Activated CD8-positive, alpha-beta memory T cell treated with anti-CD3 and anti-CD28 coated beads for 48 hours (primary cell): ENCODE data around the gene CTNND2.
"Not testable (repeated sequence)": the region's sequence is repeated elsewhere in the genome, so short reads cannot be mapped to it uniquely, and the experiment has no call there.

Source experiments
- DNase-seq, 3 experiments: peaks; one replicate each; pipeline ENCODE4 v3.0.0-alpha.2; 2020; ENCODE audit warnings: low read depth in 2 of 3, low spot score in 2 of 3

CTNND2 gene

DNA sequence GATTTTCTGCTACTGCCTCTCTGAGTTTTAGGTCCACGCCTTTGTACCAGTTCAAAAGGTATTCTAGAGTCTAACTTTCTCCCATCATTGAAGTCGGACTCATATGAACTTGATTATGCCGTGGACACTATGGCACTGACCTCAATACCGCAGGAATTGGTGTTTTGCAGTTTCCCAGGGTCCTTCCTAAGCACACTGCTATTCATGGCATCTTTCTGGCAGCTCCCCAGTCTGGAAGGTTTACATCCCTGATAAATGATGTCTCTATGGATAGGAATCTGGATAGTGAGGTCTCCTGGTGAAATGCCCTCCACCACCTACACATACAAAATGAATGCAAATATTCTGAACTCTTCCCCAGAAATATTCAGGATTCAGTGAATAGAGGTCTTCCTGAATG is 422.2 kb downstream of the CTNND2 start:
- no peak for DNase-seq

DNA sequence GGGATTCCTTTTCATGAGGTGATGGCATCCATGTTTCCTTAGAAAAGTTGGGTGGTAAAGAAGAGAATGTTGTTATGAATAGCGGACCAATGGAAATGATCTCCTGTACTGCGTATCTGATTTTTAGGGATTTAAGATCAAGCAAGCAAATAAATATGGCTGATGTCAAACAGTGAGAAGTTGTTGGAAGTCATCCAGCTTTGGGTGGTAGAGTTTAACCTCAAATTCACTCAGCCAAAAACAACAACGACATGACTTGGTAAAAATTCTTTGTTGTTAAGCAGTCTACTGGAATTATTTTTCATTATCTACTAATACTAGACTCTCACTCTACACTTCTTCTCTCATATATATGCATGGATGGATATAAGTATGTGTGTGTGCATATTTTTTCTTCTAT is 426.5 kb downstream of the CTNND2 start:
- DNase-seq: no peak

DNA sequence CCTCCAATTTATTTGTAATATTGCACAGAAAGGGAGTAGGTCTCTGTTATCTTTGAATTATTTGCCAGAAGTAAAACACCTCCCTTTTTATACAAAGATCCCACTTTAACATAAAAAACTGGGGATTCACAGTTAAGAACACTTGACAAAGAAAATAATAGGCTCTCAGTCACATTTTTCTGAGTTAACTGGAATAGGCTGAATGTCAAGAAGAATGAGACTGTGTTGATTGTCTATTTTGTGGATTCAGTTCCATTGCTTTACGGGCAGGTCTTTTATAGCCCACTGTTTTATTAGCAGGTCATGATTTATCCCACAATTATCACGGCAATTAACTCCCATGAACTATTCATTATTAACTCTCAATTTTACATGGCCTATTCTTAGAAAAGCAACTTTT is 427.4 kb downstream of the CTNND2 start:
- no peak for DNase-seq

DNA sequence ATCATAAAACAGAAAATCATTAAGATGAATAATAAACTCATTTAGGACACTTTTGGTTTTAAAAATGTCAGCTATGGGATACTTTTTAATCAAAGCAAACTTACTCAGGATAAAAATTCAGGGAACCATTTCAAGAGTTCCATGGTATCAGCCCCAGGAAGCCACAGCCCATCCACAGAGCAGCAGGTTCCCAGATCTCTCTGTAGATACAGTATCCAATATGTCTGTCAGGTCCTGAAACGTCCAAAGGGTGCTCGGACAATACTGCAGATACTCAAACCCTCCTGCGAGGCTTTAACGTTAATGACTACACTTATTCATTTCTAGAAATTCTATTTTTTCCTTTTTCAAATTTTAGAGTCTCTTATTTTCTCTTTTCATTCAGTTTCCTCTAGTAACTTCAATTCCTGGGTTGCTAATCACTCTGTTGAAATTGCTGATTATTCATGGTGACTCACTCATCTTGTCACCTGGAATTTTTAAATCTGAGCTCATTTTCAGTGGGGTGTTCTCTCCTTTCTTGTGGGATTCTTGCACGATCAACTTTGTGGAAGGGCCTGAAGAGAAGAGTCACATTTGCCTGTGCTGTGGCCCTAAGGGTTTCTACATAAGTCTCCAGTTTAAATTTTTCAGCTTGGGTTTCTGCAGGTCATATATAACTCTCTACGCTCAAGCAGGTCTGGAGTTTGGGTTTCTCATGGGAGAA is 435.8 kb downstream of the CTNND2 start:
- no peak for DNase-seq

DNA sequence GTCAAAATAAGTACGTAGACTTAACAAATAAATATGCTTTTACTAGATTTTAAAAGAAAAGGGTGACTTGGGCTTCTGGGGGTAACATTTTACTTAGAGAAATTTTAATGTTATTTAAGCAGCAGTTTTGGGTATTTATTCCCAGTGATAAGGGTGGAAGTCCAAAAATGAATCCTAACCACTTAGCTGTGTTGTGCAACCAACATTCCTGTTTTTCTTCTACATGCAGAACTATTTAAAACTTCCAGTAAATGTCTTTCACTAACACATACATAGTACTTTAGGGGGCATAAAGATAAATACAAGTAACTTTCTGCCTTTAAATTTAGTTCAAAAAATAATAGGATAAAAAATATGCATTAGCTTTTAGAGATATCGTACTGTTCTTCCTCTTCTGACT is 436.7 kb downstream of the CTNND2 start:
- DNase-seq: no peak

DNA sequence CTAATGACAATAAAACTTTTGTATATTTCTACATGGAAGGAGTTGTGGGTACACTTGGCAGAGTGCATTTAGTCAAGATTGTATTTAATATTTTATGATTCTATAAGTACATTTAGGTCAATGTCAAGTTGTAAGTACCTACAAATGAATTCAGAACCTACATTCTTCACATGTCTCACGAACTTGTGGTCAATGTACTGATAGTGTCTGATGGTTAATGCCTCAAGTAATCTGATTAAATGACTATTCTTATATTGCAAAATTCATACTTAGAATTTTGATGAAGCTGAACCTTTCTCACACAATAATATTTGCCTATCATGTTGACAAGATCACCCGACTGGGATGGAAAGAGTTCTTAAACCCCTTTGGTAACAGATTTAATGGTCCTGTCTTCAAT is 444.5 kb downstream of the CTNND2 start:
- DNase-seq: no peak

DNA sequence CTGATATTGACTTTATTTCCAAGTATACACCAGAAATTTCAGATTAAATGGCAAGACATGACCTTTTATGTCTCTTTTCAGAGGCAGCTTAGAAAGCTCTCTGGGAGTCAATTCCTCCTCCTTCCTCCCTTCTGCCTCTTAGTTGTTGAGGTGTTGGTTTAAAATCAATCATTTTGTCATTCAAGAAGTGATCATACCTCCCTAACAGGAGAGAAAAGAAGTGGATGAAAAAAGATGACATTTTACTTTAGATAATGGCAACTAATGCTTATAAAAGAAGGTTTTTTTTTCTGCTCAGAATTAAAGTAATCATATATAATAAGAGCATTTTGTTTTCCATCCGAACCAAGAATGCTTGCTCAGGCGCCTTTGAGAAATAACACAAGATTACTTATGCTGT is 448.7 kb downstream of the CTNND2 start:
- DNase-seq: no peak

DNA sequence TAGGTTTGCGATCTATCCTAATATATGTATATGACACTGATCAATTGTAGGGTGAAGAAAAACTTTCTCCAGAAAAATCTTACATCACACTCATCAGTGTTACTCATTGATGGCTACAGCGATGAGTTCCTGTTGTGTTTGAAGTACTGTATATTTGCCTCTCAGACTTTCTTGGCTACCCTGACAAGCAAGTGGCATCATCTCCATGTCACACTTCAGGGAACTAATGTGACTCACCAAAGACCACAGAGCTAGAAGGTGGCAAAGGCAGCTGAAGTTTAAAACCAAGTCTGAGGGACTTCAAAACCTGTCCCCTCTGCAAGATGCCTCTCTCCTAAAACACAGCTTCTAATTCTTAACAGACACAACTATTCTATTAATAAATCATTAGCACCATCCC is 451.4 kb downstream of the CTNND2 start:
- DNase-seq: no peak

DNA sequence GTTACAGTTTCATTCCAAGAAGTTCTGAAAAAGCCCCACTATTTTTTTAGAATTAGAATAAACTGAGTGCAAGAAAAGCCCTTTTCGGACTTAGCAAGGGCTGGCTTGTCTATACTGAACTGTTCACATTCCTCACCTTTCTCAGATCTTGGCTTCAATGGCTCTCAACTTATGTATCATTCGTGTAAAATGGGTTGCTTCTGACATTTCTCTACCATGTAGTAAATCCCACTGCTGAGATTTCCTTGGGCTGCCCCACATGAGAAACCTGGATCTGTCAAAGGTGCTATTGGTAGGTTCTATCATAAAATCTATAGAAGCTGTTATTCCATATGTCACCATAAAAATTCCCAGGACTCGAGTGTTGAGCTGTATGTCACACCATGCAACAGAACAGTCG is 454.3 kb downstream of the CTNND2 start:
- DNase-seq: no peak

DNA sequence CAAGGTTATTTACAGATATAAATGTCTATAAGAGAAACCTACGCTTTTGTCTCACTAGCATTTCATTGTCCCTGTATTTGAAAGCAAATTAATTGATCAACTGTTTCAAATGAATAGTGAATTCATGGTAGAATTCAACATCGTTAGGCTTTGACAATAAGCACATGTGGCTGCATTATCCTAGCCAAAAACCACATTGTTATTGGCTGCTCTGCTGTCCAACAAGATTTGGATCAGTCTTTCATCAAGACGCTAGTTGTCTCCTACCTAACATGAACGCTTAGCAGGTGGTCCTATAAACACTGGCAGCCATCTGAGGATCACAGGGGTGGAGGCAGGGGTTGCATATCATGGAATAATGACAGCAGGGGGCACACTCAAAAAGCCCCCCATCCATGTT is 455.0 kb downstream of the CTNND2 start:
- no peak for DNase-seq

DNA sequence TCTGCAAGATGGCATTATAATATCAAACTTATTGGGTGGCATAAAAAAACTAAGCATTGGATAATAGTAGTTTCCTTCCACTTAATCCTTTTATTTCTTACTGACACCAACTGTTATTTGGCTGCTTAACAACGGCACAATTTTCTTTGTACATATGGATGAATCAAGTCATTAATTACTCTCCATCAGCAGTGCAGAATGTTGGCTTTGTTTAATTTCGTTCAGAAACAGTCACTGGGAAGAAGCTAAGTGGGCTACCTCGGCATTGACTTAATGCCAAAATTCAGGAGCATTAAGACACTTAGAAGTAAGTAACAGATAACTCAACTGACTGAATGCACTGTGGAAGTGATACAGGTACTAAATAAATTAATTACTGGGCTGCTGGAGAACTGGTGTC is 460.4 kb downstream of the CTNND2 start:
- DNase-seq: no peak

DNA sequence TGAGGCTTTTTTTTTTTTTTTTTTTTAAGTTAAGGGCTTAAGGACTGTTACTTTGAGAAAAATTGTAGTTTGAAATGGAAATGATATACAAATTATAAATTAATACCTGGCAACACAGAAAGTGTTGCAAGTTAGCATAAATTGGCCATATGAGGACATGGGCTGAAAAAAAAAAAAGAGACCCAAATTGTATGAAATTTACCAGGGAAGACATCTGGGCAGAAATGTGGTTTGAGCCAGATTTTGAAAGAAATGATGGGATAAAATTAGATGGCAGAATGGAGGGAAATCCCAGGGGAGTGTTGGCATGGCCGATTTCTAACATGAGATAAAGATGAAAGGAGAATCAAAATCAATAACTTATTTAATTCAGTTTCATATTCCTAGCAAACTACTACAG is 472.1 kb downstream of the CTNND2 start:
- DNase-seq: no peak

DNA sequence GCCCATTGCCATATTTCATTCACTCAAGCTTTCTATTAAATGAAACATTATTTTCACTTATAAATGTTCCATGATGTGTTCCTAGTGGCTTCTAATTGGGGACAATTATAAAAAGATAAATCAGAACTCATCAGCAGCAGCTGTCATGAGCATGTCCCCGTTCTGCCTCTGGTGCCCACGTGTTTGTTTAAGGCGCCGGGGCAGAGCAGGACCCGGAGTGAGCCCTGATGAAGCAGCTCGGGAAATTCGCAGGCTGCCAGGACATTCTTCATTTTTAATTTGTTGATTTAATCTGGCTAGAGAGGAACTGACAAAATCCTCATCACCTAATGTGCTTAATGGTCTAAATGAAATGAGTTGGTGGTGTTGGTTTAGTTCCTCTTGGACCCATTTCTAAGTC is 475.0 kb downstream of the CTNND2 start:
- DNase-seq: no peak

DNA sequence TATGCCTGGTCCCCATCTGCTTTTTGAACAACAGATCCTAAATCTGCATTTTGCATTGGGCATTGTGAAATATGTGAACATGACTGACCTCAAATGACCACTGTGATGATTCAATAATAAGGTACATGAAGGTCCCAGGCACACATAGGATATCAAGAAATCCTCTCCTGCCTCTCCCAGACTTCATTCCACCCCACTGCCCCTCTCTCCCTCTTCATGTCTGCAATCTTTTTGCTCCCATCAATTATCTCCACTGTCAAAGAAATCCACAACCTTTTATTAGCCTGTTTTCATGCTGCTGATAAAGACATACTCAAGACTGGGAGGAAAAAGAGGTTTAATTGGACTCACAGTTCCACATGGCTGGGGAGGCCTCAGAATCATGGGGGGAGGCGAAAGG is 476.7 kb downstream of the CTNND2 start:
- DNase-seq: no peak

DNA sequence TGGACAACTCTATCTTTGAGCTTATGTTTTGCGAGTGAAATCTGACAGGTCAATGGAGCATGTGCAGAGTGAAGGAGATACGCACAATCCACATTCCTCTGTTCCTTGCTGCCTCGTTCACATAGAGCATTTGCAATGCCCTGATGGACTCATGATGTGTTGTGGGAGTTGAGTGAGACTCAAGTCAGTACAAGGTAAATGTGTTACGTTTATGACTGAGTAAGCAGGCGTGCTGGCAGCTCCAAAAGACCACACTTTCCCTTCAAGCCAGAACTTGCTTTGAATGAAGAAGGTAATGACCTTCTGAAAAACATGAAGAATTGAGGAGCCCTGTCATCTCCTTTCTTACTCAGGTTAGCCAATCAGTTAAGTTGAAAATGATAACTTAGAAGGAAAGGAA is 477.8 kb downstream of the CTNND2 start:
- no peak for DNase-seq

DNA sequence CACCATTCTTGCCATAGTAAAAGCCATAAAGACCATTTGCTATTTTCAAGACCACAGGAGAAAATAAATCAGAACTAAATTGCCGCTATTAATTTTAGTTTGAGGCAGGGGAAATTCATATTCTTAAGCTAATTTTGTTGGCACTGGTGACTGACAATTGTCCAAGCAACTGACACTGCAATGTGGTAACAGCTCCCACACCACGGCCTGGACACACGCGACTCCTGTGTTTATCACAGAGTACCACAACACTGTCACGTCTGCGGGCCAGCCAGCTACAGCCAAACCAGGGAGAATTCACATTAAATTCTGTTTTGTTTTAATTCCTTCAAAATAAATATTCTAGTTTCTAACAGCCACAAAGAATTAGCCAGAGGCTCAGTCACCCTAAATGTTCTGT is 481.9 kb downstream of the CTNND2 start:
- DNase-seq: no peak

DNA sequence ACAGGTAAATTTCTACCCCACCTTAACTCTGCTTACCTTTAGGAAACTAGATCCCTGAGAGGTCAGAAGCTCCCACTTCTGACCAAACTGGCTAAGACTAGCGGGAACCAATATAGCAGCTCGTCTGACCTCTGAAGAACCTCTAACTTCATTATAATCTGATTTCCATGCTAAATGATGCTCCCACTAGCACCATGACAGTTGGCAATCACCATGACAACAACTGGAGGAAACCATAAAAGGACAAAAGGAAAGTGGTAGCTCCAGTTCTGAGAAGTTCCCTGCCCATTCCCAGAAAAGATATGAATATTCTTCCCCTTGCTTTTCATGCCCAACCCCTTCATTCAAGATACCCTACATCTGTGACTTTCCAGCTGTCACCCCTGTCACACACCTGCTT is 483.3 kb downstream of the CTNND2 start:
- DNase-seq: no peak

DNA sequence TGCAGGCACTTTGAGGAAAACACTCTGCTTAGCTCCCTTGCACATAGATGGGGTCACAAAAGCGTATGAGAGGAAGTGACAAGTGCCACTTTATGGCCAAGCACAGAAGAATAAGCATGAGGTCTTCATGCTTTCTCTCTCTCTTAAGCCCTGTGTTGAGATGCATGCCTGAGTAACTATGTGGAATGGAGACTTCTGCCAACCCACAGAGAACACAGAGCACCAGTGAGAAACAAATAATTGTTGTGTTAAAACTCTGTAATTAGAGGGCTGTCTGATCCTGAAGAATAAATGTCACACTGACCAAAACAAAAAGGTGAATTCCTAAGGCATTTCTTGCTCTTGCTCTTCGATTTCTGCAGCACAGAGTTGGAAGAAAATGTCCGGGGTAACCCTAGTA is 488.5 kb downstream of the CTNND2 start:
- DNase-seq: no peak

DNA sequence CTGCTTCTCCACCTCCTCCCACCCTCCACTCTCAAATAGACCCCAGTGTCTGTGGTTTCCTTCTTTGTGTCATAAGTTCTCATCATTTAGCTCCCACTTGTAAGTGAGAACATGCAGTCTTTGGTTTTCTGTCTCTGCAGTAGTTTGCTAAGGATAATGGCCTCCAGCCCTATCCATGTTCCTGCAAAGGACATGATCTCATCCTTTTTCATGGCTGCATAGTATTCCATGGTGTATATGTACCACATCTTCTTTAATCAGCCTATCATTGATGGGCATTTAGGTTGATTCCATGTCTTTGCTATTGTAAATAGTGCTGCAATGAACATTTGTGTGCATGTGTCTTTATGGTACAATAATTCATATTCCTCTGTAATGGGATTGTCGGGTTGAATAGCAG is 489.5 kb downstream of the CTNND2 start:
- not testable (repeated sequence) for DNase-seq

DNA sequence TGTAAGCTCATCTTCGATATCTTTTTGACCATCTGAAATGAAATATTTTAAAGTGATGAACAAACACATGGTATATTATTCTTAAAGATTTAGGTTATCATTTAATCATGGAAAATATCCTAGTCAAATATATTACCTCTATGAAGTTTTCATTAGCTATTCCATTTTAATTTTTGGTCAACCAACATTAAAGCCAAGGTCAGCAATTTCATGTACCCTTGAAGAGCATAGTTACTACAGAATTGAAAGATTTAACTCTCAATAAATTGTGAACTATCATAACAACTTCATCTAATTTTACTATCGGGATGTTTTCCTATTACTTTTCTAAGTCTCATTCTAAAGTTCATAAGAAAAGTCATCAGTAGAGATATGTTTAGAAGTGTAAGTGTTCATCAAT is 492.6 kb downstream of the CTNND2 start:
- DNase-seq: no peak

DNA sequence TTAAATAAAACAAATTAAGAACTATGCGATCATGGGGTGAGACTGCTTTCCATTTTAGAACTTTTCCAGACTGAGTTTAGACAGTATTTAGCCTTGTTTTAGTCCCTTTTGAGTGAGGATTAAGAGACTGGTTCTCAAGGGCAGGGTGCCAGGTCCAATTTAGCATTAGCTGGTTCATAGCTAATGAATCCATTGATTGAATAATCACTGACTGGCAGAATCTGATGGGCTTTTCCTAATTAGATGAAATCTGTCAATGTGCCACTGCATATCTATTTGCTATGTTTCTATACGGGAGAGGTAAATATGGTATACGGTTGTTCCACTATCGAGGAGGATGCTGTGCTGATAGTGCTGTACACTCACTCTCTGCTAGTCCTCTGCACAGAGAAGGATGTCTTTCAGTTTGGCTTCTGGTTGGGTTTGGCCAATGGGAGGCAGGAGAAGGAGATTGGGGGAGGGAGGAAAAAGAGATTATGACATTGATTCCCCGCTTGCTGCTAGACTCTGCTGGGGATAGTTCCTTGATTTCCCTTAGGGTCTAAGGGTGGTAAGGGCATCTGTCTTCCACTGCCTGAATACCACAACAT is 496.6 kb downstream of the CTNND2 start:
- DNase-seq: no peak

DNA sequence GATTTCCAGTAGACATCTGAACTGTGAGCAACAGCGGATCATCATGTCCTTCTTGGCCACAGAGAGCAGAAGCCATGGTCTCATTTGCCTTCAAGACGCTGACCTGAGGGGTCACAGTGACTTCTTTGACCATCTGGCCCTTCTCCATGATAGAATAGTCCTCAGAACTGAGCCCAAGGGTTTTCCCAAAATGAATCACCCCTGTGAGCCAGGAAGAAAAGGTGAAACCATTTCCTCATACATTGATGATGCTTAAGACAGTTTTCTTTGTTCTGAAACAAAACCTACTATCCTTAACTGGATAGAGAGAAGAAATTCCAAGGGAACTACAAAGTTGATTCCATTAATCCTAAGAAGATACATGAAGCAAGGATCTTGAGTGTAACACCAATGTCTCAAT is 503.9 kb downstream of the CTNND2 start:
- no peak for DNase-seq

DNA sequence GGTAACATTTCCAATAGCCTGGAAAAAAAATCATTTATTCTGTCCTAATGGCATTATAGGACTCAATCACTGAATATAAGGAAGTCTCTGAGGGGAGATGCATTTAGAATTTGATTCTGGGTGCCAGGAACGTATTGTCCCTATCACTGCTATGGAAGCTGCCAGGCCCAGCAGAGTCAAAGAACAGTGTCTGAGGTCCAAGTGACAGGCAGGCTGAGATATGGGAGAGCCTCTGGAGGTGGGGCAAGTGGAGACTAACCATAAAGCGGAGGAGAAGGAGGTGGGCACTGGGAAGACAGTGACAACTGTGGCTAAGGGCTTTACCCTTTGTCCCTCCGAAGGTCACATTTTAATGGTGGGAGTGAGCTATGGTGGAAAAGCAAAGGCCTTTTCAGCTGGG is 505.5 kb downstream of the CTNND2 start:
- DNase-seq: no peak
